Natural killer cell (primary cell): ENCODE data around the gene SBDS. TPM values are rescaled to one million over a fixed set of nuclear protein-coding genes. Genes with fewer than 3 reads are reported as not detected.
"Not testable (repeated sequence)": the region's sequence is repeated elsewhere in the genome, so short reads cannot be mapped to it uniquely, and the experiment has no call there.

Experiments used
- ATAC-seq, 3 donors: fragments of 150-1000 bp in 2 of 3; fragments of 200-7000 bp in 1 of 3; cut with Tn5 transposase; 1 replicate in 1 of 3; 2 replicates in 2 of 3; pipeline ENCODE4 v1.10.0; 2021; ENCODE audit warnings: mild to moderate bottlenecking in 2 of 3, moderate library complexity in 2 of 3
- DNase-seq, 2 donors: peaks; one replicate each; pipeline versions ENCODE4 v3.0.0 to v3.0.0-alpha.2; 2013 to 2021; ENCODE audit warnings: mixed read lengths in 1 of 2
- H3K27ac ChIP-seq: one replicate; pipeline ENCODE4 v1.5.1; 2013; ENCODE audit warnings: mild to moderate bottlenecking, low read length
- H3K27me3 ChIP-seq: one replicate; pipeline ENCODE4 v1.6.1; 2013; ENCODE audit warnings: low read length; ENCODE audit not compliant: control insufficient read depth, insufficient read depth
- H3K36me3 ChIP-seq: one replicate; pipeline ENCODE4 v1.6.1; 2013; ENCODE audit warnings: low read length; ENCODE audit not compliant: control insufficient read depth, insufficient read depth
- H3K4me1 ChIP-seq: one replicate; pipeline ENCODE4 v1.6.1; 2013; ENCODE audit warnings: low read length; ENCODE audit not compliant: control insufficient read depth, insufficient read depth
- H3K4me3 ChIP-seq: one replicate; pipeline ENCODE4 v1.5.1; 2013; ENCODE audit warnings: low read length
- H3K9me3 ChIP-seq: one replicate; pipeline ENCODE4 v1.6.1; 2013; ENCODE audit warnings: low read length; ENCODE audit not compliant: control insufficient read depth, insufficient read depth
- H3K27ac Mint-ChIP-seq, 2 donors: one replicate each; pipeline ENCODE4 v1.8.0; 2022; ENCODE audit warnings: mild to moderate bottlenecking in 2 of 2, mixed read lengths in 2 of 2, moderate library complexity in 1 of 2
- H3K27me3 Mint-ChIP-seq, 2 donors: one replicate each; pipeline ENCODE4 v1.8.0; 2022; ENCODE audit warnings: low read depth in 2 of 2, mixed read lengths in 2 of 2
- H3K36me3 Mint-ChIP-seq: one replicate; pipeline ENCODE4 v1.8.0; 2022; ENCODE audit warnings: mixed read lengths
- H3K4me1 Mint-ChIP-seq, 2 donors: one replicate each; pipeline ENCODE4 v1.8.0; 2022; ENCODE audit warnings: mixed read lengths in 2 of 2
- H3K4me3 Mint-ChIP-seq: one replicate; pipeline ENCODE4 v1.8.0; 2022; ENCODE audit warnings: mild to moderate bottlenecking, moderate library complexity, mixed read lengths
- H3K9me3 Mint-ChIP-seq, 2 donors: one replicate each; pipeline ENCODE4 v1.8.0; 2022; ENCODE audit warnings: mixed read lengths in 2 of 2
- WGBS: methylation state at CpG from one replicate; pipeline ENCODE4 v1.1.7; 2013; ENCODE audit warnings: missing lambda C conversion rate; ENCODE audit not compliant: insufficient coverage; 5-methylcytosine and 5-hydroxymethylcytosine counted together
- intact Hi-C: fragments of 100-400 bp; cut with micrococcal nuclease; formaldehyde crosslinking; loops from one replicate; pipeline ENCODE4 v1.14.2; 2022
- total RNA-seq, 4 donors: library from RNA; stranded (reverse); fragments of 120-200 nt in 1 of 4; gene quantifications; one replicate each; pipeline versions ENCODE4 v1.2.3 to v1.2.4, GENCODE V29; 2013 to 2022
- TF ChIP-seq, protein P1 (sequence below): fragments of 200-600 bp; IDR thresholded peaks from one replicate; pipeline ENCODE4 v1.8.0; 2022; ENCODE audit warnings: antibody characterized with exemption

SBDS gene
- total RNA-seq, 3 donors from 2014 or later (not counting 1 experiment from before 2014, with no cell fraction given): 183 to 308 (median 199) TPM

DNA sequence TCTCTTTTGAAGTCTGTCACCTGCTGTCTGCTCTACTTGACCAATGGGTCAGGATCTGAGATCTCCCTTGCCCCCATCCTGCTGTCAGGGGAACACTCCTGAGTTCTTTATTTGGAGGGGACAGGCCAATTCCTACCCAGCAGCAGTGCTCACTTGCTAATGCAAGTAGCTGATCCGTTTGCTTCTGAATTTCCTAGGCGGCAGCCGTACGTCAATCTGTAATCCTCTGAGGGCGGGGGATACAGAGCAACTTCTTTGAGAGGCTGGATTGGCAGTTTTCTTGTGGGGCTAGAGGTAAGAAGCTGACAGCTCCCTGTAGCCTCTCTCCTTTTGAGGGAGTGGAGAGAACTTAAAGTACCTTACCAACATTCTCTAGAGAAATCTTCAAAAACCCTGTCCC, 37.9 kb upstream of the SBDS start:
- Histone ChIP-seq H3K27ac (no peak overlapping the region), H3K9me3 (peaks cover 5% of the 10 kb centered on the region), H3K27me3 (no peaks in the 10 kb centered on the region), H3K4me3 (no peak overlapping the region), H3K4me1 (no peaks in the 10 kb centered on the region), H3K36me3 (peaks cover 10% of the 10 kb centered on the region)
- intact Hi-C loops: no loop called here
- H3K4me3 Mint-ChIP-seq: no peak overlapping the region
- peak in 1 of 3 donors; percentile 17 for ATAC-seq
- no peak for DNase-seq
- H3K36me3 Mint-ChIP-seq: no peaks in the 10 kb centered on the region
- TF ChIP-seq, protein P1, sequence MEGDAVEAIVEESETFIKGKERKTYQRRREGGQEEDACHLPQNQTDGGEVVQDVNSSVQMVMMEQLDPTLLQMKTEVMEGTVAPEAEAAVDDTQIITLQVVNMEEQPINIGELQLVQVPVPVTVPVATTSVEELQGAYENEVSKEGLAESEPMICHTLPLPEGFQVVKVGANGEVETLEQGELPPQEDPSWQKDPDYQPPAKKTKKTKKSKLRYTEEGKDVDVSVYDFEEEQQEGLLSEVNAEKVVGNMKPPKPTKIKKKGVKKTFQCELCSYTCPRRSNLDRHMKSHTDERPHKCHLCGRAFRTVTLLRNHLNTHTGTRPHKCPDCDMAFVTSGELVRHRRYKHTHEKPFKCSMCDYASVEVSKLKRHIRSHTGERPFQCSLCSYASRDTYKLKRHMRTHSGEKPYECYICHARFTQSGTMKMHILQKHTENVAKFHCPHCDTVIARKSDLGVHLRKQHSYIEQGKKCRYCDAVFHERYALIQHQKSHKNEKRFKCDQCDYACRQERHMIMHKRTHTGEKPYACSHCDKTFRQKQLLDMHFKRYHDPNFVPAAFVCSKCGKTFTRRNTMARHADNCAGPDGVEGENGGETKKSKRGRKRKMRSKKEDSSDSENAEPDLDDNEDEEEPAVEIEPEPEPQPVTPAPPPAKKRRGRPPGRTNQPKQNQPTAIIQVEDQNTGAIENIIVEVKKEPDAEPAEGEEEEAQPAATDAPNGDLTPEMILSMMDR: no peak
- no peaks in the 10 kb centered on the region for H3K9me3 Mint-ChIP-seq
- 96% methylated on average over 5 of the region's 5 CpGs for WGBS
- no peaks in the 10 kb centered on the region for H3K4me1 Mint-ChIP-seq
- H3K27me3 Mint-ChIP-seq: no peaks in the 10 kb centered on the region
- no peak overlapping the region for H3K27ac Mint-ChIP-seq

- H3K4me3 ChIP-seq, intact Hi-C loops, H3K27me3 Mint-ChIP-seq, H3K36me3 Mint-ChIP-seq, H3K9me3 ChIP-seq, H3K9me3 Mint-ChIP-seq, H3K36me3 ChIP-seq, H3K4me3 Mint-ChIP-seq, H3K27ac Mint-ChIP-seq, H3K4me1 Mint-ChIP-seq, H3K27ac ChIP-seq, H3K4me1 ChIP-seq, DNase-seq, ATAC-seq, H3K27me3 ChIP-seq: not testable (repeated sequence)
- WGBS: no CpG with 5 or more reads among the region's 2 CpGs
Observed at GRCh38 chr7:67031685-67032084, 36.3 kb upstream of the SBDS start.

GRCh38 chr7:67025459-67025858, 30.1 kb upstream of the SBDS start:
- H3K27me3 ChIP-seq, H3K4me1 ChIP-seq, H3K4me1 Mint-ChIP-seq, H3K27me3 Mint-ChIP-seq, DNase-seq, H3K9me3 Mint-ChIP-seq, ATAC-seq, H3K27ac Mint-ChIP-seq, intact Hi-C loops, H3K4me3 ChIP-seq, H3K9me3 ChIP-seq, H3K27ac ChIP-seq, H3K4me3 Mint-ChIP-seq: not testable (repeated sequence)
- peaks cover 14% of the 10 kb centered on the region for H3K36me3 Mint-ChIP-seq
- WGBS: no CpG with 5 or more reads among the region's 1 CpG
- peaks cover 29% of the 10 kb centered on the region for H3K36me3 ChIP-seq

GRCh38 chr7:67022511-67022910, 27.1 kb upstream of the SBDS start:
- Mint-ChIP-seq H3K9me3 (no peaks in the 10 kb centered on the region), H3K27me3 (no peaks in the 10 kb centered on the region), H3K36me3 (peaks cover 14% of the 10 kb centered on the region), H3K4me1 (no peaks in the 10 kb centered on the region), H3K4me3 (no peak overlapping the region), H3K27ac (no peak overlapping the region)
- WGBS: 94% methylated on average over 3 of the region's 3 CpGs
- Histone ChIP-seq H3K36me3 (peaks cover 41% of the 10 kb centered on the region), H3K4me3 (no peak overlapping the region), H3K27me3 (no peaks in the 10 kb centered on the region), H3K9me3 (no peaks in the 10 kb centered on the region), H3K4me1 (no peaks in the 10 kb centered on the region), H3K27ac (no peak overlapping the region)
- intact Hi-C loops: no loop called here
- ATAC-seq (no peak), DNase-seq (no peak)
- TF ChIP-seq, protein P1: no peak

DNA sequence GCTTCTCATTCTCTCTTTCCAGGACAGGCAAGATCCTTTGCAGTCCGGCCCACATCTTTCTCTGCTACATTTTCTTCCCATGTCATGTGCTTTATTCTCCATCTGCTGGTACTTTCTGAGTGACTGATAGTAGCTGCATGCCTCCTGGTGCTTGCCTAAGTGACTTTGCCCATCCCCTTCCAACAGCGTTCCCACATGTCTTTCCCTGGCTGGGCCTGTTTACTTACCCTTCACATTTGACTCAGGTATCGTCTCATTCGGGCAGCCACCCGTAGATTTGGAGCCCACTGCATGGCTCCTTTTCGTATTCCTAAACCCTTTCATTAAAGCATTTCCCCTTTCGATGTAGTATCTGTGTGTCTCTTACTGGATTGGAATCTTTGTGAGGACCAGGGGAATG, 25.9 kb upstream of the SBDS start:
- intact Hi-C loops: no loop called here
- H3K36me3 Mint-ChIP-seq: peaks cover 14% of the 10 kb centered on the region
- TF ChIP-seq, protein P1: no peak

More for the DNA sequence above, 25.9 kb upstream of the SBDS start:
- Histone ChIP-seq H3K27ac (no peak overlapping the region), H3K36me3 (peaks cover 40% of the 10 kb centered on the region), H3K4me3 (no peak overlapping the region), H3K27me3 (no peaks in the 10 kb centered on the region), H3K9me3 (no peaks in the 10 kb centered on the region), H3K4me1 (no peaks in the 10 kb centered on the region)
- no peaks in the 10 kb centered on the region for H3K4me1 Mint-ChIP-seq
- no peak overlapping the region for H3K4me3 Mint-ChIP-seq
- 96% methylated on average over 7 of the region's 7 CpGs for WGBS
- ATAC-seq (no peak), DNase-seq (no peak)
- no peak overlapping the region for H3K27ac Mint-ChIP-seq
- H3K27me3 Mint-ChIP-seq: no peaks in the 10 kb centered on the region
- H3K9me3 Mint-ChIP-seq: no peaks in the 10 kb centered on the region
